ENCODE measurements around the gene PTBP2.

DNA sequence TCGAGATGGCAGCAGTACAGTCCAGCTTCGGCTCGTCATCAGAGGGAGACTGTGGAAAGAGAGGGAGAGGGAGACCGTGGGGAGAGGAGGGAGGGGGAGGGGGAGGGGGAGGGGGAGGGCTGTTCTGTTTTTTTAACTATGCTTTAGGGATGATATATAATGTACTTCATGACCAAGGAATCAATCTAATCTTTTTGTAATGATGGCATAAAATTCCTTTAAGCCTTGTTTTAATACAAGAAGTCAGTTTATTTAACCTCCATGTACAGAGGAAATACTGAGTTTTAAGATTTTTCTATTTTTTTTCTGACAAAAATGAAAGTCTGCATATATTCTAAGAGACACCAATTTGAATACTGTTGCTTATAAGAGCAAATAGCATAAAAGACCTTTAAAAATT, 41.9 kb downstream of the PTBP2 start:
- TF ChIP-seq, protein P1, sequence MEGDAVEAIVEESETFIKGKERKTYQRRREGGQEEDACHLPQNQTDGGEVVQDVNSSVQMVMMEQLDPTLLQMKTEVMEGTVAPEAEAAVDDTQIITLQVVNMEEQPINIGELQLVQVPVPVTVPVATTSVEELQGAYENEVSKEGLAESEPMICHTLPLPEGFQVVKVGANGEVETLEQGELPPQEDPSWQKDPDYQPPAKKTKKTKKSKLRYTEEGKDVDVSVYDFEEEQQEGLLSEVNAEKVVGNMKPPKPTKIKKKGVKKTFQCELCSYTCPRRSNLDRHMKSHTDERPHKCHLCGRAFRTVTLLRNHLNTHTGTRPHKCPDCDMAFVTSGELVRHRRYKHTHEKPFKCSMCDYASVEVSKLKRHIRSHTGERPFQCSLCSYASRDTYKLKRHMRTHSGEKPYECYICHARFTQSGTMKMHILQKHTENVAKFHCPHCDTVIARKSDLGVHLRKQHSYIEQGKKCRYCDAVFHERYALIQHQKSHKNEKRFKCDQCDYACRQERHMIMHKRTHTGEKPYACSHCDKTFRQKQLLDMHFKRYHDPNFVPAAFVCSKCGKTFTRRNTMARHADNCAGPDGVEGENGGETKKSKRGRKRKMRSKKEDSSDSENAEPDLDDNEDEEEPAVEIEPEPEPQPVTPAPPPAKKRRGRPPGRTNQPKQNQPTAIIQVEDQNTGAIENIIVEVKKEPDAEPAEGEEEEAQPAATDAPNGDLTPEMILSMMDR (IDR thresholded peaks at IDR 0.05), result no peak
- no peak for TF ChIP-seq POLR2AphosphoS5 (IDR thresholded peaks at IDR 0.05)

All from gastroesophageal sphincter (tissue), 3 donors.